RWPE2 (cell line): ENCODE measurements around the gene SDK2.
"Not testable (repeated sequence)": the region's sequence is repeated elsewhere in the genome, so short reads cannot be mapped to it uniquely, and the experiment has no call there.

Source experiments
- ATAC-seq: fragments of 200-7000 bp; cut with Tn5 transposase; 3 replicates; pipeline ENCODE4 v1.9.1; 2021; ENCODE audit warnings: low read depth
- DNase-seq: peaks from one replicate; pipeline ENCODE4 v3.0.0-alpha.2; 2020; ENCODE audit warnings: low spot score
- H3K27ac ChIP-seq: fragments of 450-650 bp; 2 replicates; pipeline ENCODE4 v1.5.1; 2017; ENCODE audit warnings: mild to moderate bottlenecking; ENCODE audit not compliant: poor library complexity, severe bottlenecking
- H3K27me3 ChIP-seq: fragments of 250-450 bp; sonication (Bioruptor Pico); 2 replicates; pipeline ENCODE4 v1.5.1; 2021; ENCODE audit warnings: mild to moderate bottlenecking, moderate library complexity; ENCODE audit not compliant: insufficient read depth, poor library complexity, severe bottlenecking
- H3K36me3 ChIP-seq: fragments of 250-450 bp; sonication (Bioruptor Pico); 2 replicates; pipeline ENCODE4 v1.5.1; 2020; ENCODE audit warnings: low read depth, mild to moderate bottlenecking, moderate library complexity
- H3K4me1 ChIP-seq: fragments of 250-450 bp; sonication (Bioruptor Pico); 2 replicates; pipeline ENCODE4 v1.5.1; 2021; ENCODE audit warnings: mild to moderate bottlenecking, moderate library complexity; ENCODE audit not compliant: insufficient read depth, poor library complexity, severe bottlenecking
- H3K4me3 ChIP-seq: fragments of 250-450 bp; sonication (Bioruptor Pico); 2 replicates; pipeline ENCODE4 v1.5.1; 2021; ENCODE audit warnings: mild to moderate bottlenecking, moderate library complexity; ENCODE audit not compliant: severe bottlenecking
- H3K9me3 ChIP-seq: fragments of 250-450 bp; sonication (Bioruptor Pico); 2 replicates; pipeline ENCODE4 v1.5.1; 2021; ENCODE audit warnings: mild to moderate bottlenecking, moderate library complexity; ENCODE audit not compliant: severe bottlenecking
- CTCF ChIP-seq: fragments of 450-650 bp; IDR thresholded peaks from one replicate; pipeline ENCODE4 v1.5.1; 2017; ENCODE audit warnings: mild to moderate bottlenecking, moderate library complexity; ENCODE audit not compliant: poor library complexity, severe bottlenecking

Gene SDK2

GRCh38 chr17:73311781-73312641, 332.2 kb downstream of the SDK2 start, which contains the start of gene CDC42EP4:
CDC42EP4 (minus strand) TSS chr17:73312001; CDS start chr17:73286500, 25,501 bp downstream.
- no peaks in the 10 kb centered on the region for H3K36me3 ChIP-seq
- H3K4me1 ChIP-seq: peaks cover 32% of the 10 kb centered on the region
- H3K9me3 ChIP-seq: no peaks in the 10 kb centered on the region
- no peaks in the 10 kb centered on the region for H3K27me3 ChIP-seq
- peak; percentile 96 for DNase-seq
- no peak for TF ChIP-seq CTCF
- H3K4me3 ChIP-seq: peak within 1 kb of the TSS; percentile 79
- H3K27ac ChIP-seq: peak within 1 kb of the TSS; percentile 87
- ATAC-seq: peak; percentile 79

GRCh38 chr17:73311428-73311780, 332.8 kb downstream of the SDK2 start:
- Histone ChIP-seq H3K36me3 (no peaks in the 10 kb centered on the region), H3K4me1 (peaks cover 38% of the 10 kb centered on the region), H3K4me3 (peak overlapping the region; percentile 79), H3K9me3 (no peaks in the 10 kb centered on the region), H3K27ac (peak overlapping the region; percentile 87), H3K27me3 (no peaks in the 10 kb centered on the region)
- no peak for DNase-seq
- peak; percentile 10 for ATAC-seq
- TF ChIP-seq CTCF: no peak

- peak overlapping the region; percentile 79 for H3K4me3 ChIP-seq
Observed at GRCh38 chr17:73309727-73310596, 334.3 kb downstream of the SDK2 start.

GRCh38 chr17:73308959-73309358, 335.3 kb downstream of the SDK2 start:
- H3K4me1 ChIP-seq: peaks cover 55% of the 10 kb centered on the region
- not testable (repeated sequence) for H3K27me3 ChIP-seq, H3K4me3 ChIP-seq, ATAC-seq, H3K36me3 ChIP-seq, H3K9me3 ChIP-seq, DNase-seq
- H3K27ac ChIP-seq: peak overlapping the region; percentile 87

More at GRCh38 chr17:73309727-73310596, 334.3 kb downstream of the SDK2 start:
- Histone ChIP-seq H3K4me1 (peaks cover 45% of the 10 kb centered on the region), H3K36me3 (no peaks in the 10 kb centered on the region), H3K27me3 (no peaks in the 10 kb centered on the region), H3K27ac (peak overlapping the region; percentile 87), H3K9me3 (no peaks in the 10 kb centered on the region)
- TF ChIP-seq CTCF: no peak
- DNase-seq (no peak), ATAC-seq (no peak)

- DNase-seq: peak; percentile 92
- Histone ChIP-seq H3K27me3 (no peaks in the 10 kb centered on the region), H3K9me3 (no peaks in the 10 kb centered on the region), H3K4me1 (peaks cover 62% of the 10 kb centered on the region), H3K4me3 (no peak overlapping the region), H3K36me3 (no peaks in the 10 kb centered on the region), H3K27ac (peak overlapping the region; percentile 87)
- ATAC-seq: peak; percentile 26
- TF ChIP-seq CTCF: no peak
Observed at GRCh38 chr17:73308017-73308823, 336.0 kb downstream of the SDK2 start.
